Measurements from ENCODE around the gene BACH2. TPM values are rescaled to one million over a fixed set of nuclear protein-coding genes. Genes with fewer than 3 reads are reported as not detected.

The BACH2 gene
- total and polyA plus RNA-seq, 10 of the 15 experiments (the other 5 are each of a cell fraction or from before 2014, with no cell fraction given) = 0.03 to 0.28 (median 0.04) TPM; not detected in 3

DNA sequence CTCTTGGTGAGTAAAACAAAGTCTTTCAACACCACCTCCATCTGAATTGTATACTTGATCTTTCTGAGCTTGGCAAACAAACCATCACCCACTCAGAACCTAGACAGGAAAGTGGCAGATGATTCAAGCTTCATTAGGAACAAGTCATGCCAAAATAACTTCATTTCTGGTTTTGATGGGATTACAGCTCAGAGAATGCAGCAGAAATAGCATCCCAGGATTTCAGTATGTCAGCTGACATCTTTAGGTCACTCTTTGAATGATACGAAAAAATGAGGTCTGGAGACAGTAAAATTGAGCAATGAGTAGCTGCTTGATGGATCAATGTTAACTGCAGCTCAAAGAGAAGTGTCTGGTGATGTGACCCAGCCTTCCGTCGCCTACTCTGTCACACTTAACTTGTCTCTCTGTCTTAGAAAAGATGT is 310.0 kb downstream of the BACH2 start (continued):
- TF ChIP-seq, protein P1, sequence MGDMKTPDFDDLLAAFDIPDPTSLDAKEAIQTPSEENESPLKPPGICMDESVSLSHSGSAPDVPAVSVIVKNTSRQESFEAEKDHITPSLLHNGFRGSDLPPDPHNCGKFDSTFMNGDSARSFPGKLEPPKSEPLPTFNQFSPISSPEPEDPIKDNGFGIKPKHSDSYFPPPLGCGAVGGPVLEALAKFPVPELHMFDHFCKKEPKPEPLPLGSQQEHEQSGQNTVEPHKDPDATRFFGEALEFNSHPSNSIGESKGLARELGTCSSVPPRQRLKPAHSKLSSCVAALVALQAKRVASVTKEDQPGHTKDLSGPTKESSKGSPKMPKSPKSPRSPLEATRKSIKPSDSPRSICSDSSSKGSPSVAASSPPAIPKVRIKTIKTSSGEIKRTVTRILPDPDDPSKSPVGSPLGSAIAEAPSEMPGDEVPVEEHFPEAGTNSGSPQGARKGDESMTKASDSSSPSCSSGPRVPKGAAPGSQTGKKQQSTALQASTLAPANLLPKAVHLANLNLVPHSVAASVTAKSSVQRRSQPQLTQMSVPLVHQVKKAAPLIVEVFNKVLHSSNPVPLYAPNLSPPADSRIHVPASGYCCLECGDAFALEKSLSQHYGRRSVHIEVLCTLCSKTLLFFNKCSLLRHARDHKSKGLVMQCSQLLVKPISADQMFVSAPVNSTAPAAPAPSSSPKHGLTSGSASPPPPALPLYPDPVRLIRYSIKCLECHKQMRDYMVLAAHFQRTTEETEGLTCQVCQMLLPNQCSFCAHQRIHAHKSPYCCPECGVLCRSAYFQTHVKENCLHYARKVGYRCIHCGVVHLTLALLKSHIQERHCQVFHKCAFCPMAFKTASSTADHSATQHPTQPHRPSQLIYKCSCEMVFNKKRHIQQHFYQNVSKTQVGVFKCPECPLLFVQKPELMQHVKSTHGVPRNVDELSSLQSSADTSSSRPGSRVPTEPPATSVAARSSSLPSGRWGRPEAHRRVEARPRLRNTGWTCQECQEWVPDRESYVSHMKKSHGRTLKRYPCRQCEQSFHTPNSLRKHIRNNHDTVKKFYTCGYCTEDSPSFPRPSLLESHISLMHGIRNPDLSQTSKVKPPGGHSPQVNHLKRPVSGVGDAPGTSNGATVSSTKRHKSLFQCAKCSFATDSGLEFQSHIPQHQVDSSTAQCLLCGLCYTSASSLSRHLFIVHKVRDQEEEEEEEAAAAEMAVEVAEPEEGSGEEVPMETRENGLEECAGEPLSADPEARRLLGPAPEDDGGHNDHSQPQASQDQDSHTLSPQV (IDR thresholded peaks at IDR 0.05) = no peak

DNA sequence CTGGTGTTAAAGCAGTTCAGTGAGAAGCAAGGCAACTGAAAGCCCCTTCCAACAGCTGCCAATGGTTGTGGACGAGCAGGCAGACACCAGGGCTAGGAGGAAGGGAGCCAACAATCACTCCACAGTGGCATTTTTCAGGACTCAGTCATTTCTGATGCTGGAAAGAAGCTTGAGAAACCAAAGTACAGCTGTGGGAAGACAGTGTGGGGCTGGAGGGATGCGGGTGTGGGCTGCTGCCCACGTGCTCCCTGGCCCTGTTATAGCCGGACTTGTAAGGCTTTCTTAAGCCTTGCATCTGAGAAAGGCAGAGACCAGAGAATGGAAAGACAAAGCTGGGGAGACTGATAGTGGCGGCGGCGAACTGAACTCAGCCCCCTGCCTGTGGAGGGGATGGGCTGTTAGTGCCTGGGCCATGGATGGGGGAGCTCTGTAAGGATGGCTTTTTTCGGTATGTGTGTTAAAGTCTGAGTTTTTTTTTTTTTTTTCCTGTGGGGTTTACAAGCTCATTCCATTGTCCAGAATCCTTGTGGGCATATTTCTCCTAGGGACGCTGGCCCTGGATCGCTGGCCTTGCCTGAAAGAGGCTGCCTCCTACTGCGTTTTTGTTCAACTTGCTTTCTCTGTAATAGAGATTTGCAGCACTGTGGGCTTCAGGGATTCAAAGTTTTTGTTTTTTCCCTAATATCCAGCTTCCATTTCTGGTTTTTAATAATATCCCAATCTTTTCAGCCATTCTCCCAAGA is 310.7 kb downstream of the BACH2 start:
- Histone ChIP-seq H3K27me3 (replicated peaks in 1 of 2; ENCODE audit: control insufficient read depth in 2 of 2, insufficient read depth in 2 of 2, low read length in 1 of 2) (peaks cover 4 to 6% of the 10 kb centered on the region in 2 experiments), H3K4me2 (ENCODE audit: control insufficient read depth, insufficient read depth) (no peak overlapping the region), H3K9ac (ENCODE audit: control insufficient read depth, insufficient read depth, low read length) (no peak overlapping the region), H3K79me2 (ENCODE audit: control insufficient read depth, insufficient read depth, low read length) (no peaks in the 10 kb centered on the region), H3K4me1 (ENCODE audit: control insufficient read depth, insufficient read depth, low read length) (no peaks in the 10 kb centered on the region), H3K9me3 (replicated peaks; ENCODE audit: control insufficient read depth, insufficient read depth, low read length) (no peaks in the 10 kb centered on the region), H3K27ac (ENCODE audit: control insufficient read depth, insufficient read depth) (no peak overlapping the region), H3K4me3 (no peak overlapping the region), H2AFZ (ENCODE audit: control insufficient read depth, low read depth, low read length) (no peak overlapping the region), H3K36me3 (ENCODE audit: control insufficient read depth in 2 of 2, insufficient read depth in 2 of 2, low read length in 1 of 2) (no peaks in the 10 kb centered on the region), H4K20me1 (ENCODE audit: control insufficient read depth, insufficient read depth) (no peaks in the 10 kb centered on the region)
- no TSS peak for BruUV-seq (replicated peaks)
- TF ChIP-seq ZNF274 (IDR thresholded peaks at IDR 0.05; ENCODE audit: insufficient read depth, insufficient read length) (no peak), IRF4 (IDR thresholded peaks at IDR 0.05; ENCODE audit: low read depth, low read length) (no peak), SMAD5 (IDR thresholded peaks at IDR 0.05; ENCODE audit: low read depth) (no peak)
- no peak for DNase-seq (ENCODE audit: low read depth, low spot score)
- SMC1A ChIA-PET (ENCODE audit: uncharacterized antibody, unreplicated experiment) = interaction anchor here (0.8 to 1.2 kb wide), 3 partner anchors 9 to 13 kb away, joined by 3 read pairs; no protein-coding TSS in a partner anchor
- WGBS (ENCODE audit: insufficient coverage, insufficient replicate concordance, low lambda C conversion rate, missing lambda C conversion rate) = 57% methylated on average over 11 of the region's 11 CpGs
- intact Hi-C loops (cut with micrococcal nuclease; ENCODE audit: unreplicated experiment) = no loop called here
- ATAC-seq = no peak
- RAD21 ChIA-PET (ENCODE audit: unreplicated experiment) = no interaction called here
- POLR2A ChIA-PET = no interaction called here
- FAIRE-seq = no peak
- CTCF ChIA-PET = interaction anchor here (1.1 to 1.4 kb wide), 2 partner anchors 488 to 490 kb away, joined by 3 read pairs; no protein-coding TSS in a partner anchor
- in situ Hi-C loops (cut with MboI) = no loop called here
